Mucosa of descending colon (tissue), 3 donors: ENCODE results near the gene CCNF. TPM values are rescaled to one million over a fixed set of nuclear protein-coding genes. Genes with fewer than 3 reads are reported as not detected.

ENCODE experiments used
- ATAC-seq: fragments of 200-7000 bp; cut with Tn5 transposase; one replicate; pipeline ENCODE4 v1.9.1; 2020; ENCODE audit warnings: mild to moderate bottlenecking, moderate library complexity
- DNase-seq, 3 donors: peaks; one replicate each; pipeline ENCODE4 v3.0.0-alpha.2; 2020
- H3K36me3 ChIP-seq: fragments of 200-600 bp; one replicate; pipeline ENCODE4 v1.8.0; 2021; ENCODE audit warnings: low read depth, mild to moderate bottlenecking
- H3K4me1 ChIP-seq: fragments of 200-600 bp; one replicate; pipeline ENCODE4 v1.8.0; 2021; ENCODE audit warnings: low read depth, mild to moderate bottlenecking
- H3K4me3 ChIP-seq: fragments of 200-600 bp; one replicate; pipeline ENCODE4 v1.8.0; 2021; ENCODE audit warnings: mild to moderate bottlenecking
- H3K9me3 ChIP-seq: fragments of 200-600 bp; one replicate; pipeline ENCODE4 v1.8.0; 2021; ENCODE audit warnings: mild to moderate bottlenecking
- intact Hi-C, 2 donors: fragments of 100-400 bp; cut with DNase I in 1 of 2; cut with micrococcal nuclease in 1 of 2; formaldehyde crosslinking; loops; one replicate each; pipeline versions ENCODE4 v1.11.0 to v1.11.1; 2022; cut with DNase I, micrococcal nuclease
- total RNA-seq, 3 donors: library from RNA; stranded (reverse); fragmentation: NEBNext Ultra II Directional in 2 of 3; extraction: Animal tissue kit (Norgen Biotek cat#: 25700) in 2 of 3; gene quantifications; one replicate each; pipeline versions ENCODE4 v1.2.1 to v1.2.4, GENCODE V29; 2021 to 2023
- TF ChIP-seq, protein P1 (sequence below): fragments of 200-600 bp; IDR thresholded peaks from one replicate; pipeline ENCODE4 v1.8.0; 2022; ENCODE audit warnings: antibody characterized with exemption, mild to moderate bottlenecking
- donor health status: DM: no; HTN: no; CAD: no; lungs with moderate emphysema.
- donor health status: DM: no; HTN: no; CAD: no.
- donor health status: DM: no; HTN: yes; CAD: no.

Gene CCNF
- total RNA-seq, 3 donors from 2014 or later, result 3.4 to 12.7 (median 3.7) TPM

DNA sequence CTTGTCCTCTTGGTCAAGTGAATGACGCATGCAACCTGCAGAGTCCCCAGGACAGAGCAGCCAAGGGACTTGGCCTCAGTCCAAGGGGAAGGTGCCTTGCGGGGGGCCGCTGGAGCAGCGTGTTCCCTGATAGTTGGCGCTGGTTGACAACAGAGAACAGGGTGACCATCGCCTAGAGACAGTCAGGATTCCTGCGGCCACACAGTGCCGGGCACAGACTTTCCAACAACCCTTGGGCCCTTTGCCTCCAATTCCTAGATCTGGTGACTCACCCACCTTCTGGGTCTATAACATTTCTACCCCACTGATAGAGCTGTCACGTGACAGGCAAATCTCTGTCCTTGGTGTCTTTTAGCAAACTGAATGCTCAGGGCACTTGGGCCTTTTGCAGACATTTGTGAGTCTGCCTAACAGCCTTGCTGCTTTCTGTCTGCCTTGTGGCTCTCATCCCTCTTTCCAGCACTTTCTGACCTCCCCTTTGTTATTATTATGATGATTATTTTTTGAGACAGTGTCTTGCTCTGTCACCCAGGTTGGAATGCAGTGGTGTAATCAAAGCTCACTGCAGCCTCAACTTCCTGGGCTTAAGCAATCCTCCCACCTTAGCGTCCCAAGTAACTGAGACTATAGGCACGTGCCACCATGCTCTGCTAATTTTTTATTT lies 18.8 kb downstream of the CCNF start:
- DNase-seq, result no peak
- intact Hi-C loops, result loop anchor here in 1 of 2 donors (10.0 kb wide), 1 partner anchor 53 kb away; no protein-coding TSS in a partner anchor
- no peaks in the 10 kb centered on the region for H3K4me1 ChIP-seq
- no peaks in the 10 kb centered on the region for H3K36me3 ChIP-seq
- no peak for ATAC-seq
- H3K4me3 ChIP-seq, result no peak overlapping the region
- no peaks in the 10 kb centered on the region for H3K9me3 ChIP-seq
- TF ChIP-seq, protein P1, sequence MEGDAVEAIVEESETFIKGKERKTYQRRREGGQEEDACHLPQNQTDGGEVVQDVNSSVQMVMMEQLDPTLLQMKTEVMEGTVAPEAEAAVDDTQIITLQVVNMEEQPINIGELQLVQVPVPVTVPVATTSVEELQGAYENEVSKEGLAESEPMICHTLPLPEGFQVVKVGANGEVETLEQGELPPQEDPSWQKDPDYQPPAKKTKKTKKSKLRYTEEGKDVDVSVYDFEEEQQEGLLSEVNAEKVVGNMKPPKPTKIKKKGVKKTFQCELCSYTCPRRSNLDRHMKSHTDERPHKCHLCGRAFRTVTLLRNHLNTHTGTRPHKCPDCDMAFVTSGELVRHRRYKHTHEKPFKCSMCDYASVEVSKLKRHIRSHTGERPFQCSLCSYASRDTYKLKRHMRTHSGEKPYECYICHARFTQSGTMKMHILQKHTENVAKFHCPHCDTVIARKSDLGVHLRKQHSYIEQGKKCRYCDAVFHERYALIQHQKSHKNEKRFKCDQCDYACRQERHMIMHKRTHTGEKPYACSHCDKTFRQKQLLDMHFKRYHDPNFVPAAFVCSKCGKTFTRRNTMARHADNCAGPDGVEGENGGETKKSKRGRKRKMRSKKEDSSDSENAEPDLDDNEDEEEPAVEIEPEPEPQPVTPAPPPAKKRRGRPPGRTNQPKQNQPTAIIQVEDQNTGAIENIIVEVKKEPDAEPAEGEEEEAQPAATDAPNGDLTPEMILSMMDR, result no peak

DNA sequence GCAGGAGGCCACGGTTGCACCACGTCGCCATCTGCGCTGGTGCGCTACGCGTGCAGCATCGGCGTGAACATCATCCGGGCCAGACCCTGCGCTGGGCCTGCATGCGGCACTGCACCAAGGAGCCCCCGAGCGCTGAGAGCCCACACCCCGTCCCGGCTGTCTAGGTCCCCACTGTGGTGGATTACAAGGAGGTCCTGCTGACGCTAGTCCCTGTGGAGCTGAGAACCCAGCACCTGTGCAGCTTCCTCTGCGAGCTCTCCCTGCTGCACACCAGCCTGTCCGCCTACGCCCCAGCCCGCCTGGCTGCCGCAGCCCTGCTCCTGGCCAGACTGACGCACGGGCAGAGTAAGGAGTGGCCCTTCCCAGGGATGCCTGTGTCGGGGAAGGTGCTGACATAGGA lies 19.9 kb downstream of the CCNF start:
- ATAC-seq (no peak), DNase-seq (no peak)
- H3K4me3 ChIP-seq, result no peak overlapping the region
- TF ChIP-seq, protein P1, result no peak
- H3K9me3 ChIP-seq, result no peaks in the 10 kb centered on the region
- H3K36me3 ChIP-seq, result no peaks in the 10 kb centered on the region
- H3K4me1 ChIP-seq, result no peaks in the 10 kb centered on the region
- intact Hi-C loops, result loop anchor here in 1 of 2 donors (10.0 kb wide), 1 partner anchor 54 kb away; no protein-coding TSS in a partner anchor

DNA sequence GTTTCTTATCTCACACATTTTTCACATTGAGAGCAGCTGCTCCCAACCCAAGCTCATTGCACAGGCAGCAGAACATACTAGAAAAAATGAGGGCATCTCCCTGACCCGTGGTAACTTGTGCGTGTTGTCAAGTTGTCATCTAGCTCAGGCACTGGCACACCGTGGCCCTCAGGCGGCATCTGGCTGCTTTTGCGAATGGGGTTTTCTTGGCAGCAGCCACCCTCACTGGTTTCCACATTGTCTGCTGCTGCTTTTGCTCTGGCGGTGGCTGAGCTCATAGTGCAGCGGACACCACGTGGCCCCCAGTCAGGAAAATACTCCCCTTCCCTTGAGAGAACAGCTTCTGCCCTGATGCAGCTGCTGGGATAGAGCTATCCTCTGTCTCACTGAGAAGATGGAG lies 21.3 kb downstream of the CCNF start:
- intact Hi-C loops, result no loop called here

DNA sequence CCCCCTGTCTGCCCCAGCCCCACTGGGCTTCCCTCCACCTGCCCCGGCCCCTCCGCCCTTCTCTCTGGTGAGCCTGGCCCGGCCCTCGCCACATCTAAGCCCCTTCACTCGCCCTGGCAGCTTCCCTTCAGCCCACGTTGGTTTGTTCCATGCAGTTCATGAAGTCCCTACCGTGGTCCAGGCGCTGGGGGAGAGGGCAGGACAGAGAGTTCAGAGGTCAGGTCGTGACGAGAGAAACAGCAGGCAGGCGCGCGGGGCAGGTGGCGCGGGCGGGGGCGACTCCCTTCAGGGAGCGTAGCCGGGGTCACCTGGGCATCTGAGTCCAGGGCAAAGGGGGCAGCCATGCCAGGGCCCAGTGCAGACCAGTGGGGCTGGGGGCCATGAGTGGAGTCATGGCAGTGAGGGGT lies 21.7 kb downstream of the CCNF start:
- Histone ChIP-seq H3K4me3 (no peak overlapping the region), H3K36me3 (no peaks in the 10 kb centered on the region), H3K9me3 (no peaks in the 10 kb centered on the region), H3K4me1 (no peaks in the 10 kb centered on the region)
- ATAC-seq (no peak), DNase-seq (no peak)
- intact Hi-C loops, result no loop called here
- TF ChIP-seq, protein P1, result no peak

More for the DNA sequence above, 21.3 kb downstream of the CCNF start:
- ATAC-seq, result no peak
- TF ChIP-seq, protein P1, result no peak
- Histone ChIP-seq H3K4me3 (no peak overlapping the region), H3K9me3 (no peaks in the 10 kb centered on the region), H3K36me3 (no peaks in the 10 kb centered on the region), H3K4me1 (no peaks in the 10 kb centered on the region)
- no peak for DNase-seq

DNA sequence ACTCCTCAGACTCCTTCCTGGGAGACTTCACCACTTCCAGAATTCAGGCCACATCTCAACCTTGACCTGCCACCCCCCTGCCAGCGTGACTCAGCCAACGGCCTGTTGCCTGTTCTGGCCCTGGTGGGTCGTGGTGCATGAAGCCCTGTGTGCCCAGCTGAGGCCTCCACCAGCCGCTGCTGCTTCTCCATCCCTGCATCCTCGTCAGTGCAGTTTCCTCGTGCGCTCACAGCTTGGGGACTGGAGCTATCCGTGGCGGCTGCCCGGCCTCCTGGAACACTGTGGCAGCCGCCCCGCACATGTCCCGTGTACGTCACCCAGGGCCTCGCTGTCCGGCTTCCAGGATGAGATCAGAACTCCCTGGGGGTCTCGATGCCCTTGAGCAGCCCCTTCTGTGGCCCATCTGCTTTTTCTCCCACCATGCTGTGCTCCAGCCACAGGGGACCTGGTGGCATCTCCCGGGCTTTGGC lies 22.6 kb downstream of the CCNF start:
- ATAC-seq (no peak), DNase-seq (no peak)
- H3K4me3 ChIP-seq, result no peak overlapping the region
- TF ChIP-seq, protein P1, result no peak
- no peaks in the 10 kb centered on the region for H3K4me1 ChIP-seq
- intact Hi-C loops, result no loop called here
- H3K36me3 ChIP-seq, result no peaks in the 10 kb centered on the region
- no peaks in the 10 kb centered on the region for H3K9me3 ChIP-seq
